ENCODE data around the gene OR10H2.
"Not testable (repeated sequence)": the region's sequence is repeated elsewhere in the genome, so short reads cannot be mapped to it uniquely, and the experiment has no call there.

Gene OR10H2

DNA sequence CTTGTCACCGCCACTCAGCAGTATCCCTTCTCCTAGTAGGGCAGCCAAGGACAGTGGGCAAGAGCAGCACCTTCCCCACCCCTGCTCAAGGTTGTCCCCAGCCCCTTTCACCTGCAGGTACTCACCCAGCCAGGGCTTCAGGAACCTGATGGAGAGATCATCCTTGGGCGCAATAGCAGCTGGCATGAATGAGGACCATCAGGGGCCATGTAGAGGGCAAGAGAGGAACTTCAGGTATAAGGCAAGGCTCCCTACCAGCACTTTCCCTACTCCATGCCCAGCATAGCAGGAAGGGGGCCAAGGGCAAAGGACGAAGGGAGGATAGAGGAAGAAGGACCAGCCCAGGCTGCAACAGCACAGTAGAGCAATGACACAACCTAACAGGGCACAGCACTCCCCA is 46.3 kb downstream of the OR10H2 start:
- not testable (repeated sequence) for DNase-seq

DNA sequence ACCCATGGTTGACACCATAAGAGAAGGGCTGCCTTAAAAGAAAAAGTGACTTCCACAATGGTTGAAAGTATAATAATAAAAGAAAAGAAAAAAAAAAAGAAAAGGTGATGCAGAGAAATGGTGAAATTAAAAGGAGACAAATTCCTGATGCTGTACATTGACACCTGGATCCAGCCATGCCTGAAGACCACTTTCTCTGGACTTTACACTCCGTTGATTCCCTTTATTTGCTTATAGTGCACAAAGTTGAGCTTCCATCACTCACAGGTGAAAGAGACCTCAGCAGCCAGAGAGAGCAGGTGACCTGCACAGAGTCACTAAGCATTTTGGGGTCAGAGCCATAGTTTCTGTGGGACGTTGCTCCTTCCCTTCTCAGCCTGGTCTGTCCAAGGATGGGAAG is 47.4 kb downstream of the OR10H2 start:
- DNase-seq: no peak

DNA sequence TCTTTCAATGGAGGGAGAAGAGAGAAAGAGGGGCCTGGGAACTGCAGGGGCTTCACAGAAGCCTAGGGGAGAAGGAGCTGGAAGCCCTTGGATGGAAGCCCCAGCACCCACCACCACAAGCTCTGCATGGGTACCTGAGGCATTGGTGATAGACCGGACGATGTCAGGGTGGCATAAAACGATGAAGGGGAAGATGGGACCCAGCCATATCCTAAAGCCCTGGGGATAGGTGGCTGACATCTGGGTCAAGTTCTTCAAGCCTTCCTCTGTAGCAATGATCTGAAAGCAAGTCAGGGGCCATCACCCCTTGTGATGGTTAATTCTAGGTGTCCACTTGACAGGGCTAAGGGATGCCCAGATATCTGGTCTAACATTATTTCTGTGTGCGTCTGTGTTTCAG is 48.4 kb downstream of the OR10H2 start:
- no peak for DNase-seq

DNA sequence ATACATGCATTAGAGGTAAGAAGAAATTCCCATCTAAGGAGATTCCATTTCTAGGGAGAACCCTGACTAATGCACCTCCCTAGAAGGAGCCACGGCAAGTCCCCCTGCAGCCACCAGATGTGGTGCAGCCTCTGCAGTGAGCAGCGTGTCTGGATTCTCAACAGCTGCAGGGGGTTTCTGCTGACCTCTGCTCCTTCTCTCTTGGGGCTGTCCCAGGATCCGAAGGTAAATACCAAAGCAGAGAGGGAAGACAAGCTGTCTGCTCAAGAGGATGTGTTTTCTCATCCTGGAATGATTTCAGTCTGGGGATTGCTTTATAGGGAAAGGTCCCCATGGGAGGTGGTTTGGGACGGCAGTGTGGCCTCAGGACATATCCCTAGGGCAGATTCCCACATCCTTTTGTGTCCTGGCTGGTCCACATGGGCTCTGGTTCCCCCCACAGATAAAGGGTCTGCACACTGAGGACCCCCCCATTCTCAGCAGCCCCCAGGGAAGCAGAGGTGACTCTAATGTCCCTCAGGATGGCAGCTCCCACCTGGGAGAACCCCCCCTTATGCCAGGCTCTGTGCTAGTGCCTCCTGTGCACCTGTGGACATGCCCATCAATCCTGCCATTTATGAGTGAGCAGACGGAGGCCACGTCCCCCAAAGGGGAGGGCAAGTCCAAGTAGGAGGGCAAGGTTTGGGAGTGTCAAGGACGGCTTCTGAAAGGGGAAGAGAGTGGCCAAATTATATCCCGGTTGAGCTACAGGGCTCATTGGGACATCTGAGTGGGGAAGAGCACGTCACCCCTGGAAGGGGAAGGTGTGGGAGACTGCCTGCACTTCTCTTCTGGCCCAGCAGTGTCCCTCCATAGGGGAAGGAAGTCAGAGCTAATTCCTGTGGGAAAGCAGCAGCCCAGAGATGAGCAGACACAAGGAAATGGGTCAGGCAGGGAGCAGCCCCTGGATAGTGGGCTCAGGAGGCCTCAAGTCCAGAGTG is 49.5 kb downstream of the OR10H2 start:
- no peak for DNase-seq

Data from activated T-cell treated with anti-CD3 and anti-CD28 coated beads, Interleukin-2, amount 50 U/mL, for 48 hours (primary cell).